Body of pancreas (tissue), 4 donors: ENCODE data around the gene ANKMY1. TPM values are rescaled to one million over a fixed set of nuclear protein-coding genes. Genes with fewer than 3 reads are reported as not detected.

Experiments used
- ATAC-seq: fragments of 150-250 bp; one replicate; pipeline ENCODE4 v1.9.1; 2016
- DNase-seq, 4 donors: peaks; one replicate each; pipeline ENCODE4 v3.0.0-alpha.2; 2019
- H3K27ac ChIP-seq, 4 donors: fragments of 200-600 bp; sonication (generic); 1 replicate in 3 of 4; 2 replicates in 1 of 4; pipeline versions ENCODE4 v1.5.1 to v1.6.1; 2016 to 2019; ENCODE audit warnings: mild to moderate bottlenecking in 1 of 4, mixed read lengths in 1 of 4, moderate library complexity in 1 of 4
- H3K27me3 ChIP-seq, 2 donors: fragments of 200-600 bp; sonication (generic); one replicate each; pipeline ENCODE4 v1.6.0; 2016; ENCODE audit warnings: mild to moderate bottlenecking in 1 of 2
- H3K36me3 ChIP-seq, 2 donors: fragments of 200-600 bp; sonication (generic); replicated peaks in 1 of 2; 2 replicates each; pipeline ENCODE4 v1.5.1; 2016; ENCODE audit warnings: low read depth in 2 of 2; ENCODE audit not compliant: insufficient read depth in 1 of 2
- H3K4me1 ChIP-seq: fragments of 200-600 bp; sonication (generic); one replicate; pipeline ENCODE4 v1.6.0; 2016
- H3K4me3 ChIP-seq, 2 donors: fragments of 200-600 bp; sonication (generic); 1 replicate in 1 of 2; 2 replicates in 1 of 2; pipeline ENCODE4 v1.5.1; 2016 to 2019
- H3K9me3 ChIP-seq, 3 donors: fragments of 200-600 bp; sonication (generic); 1 replicate in 2 of 3; 2 replicates in 1 of 3; pipeline ENCODE4 v1.5.1; 2016
- CTCF ChIP-seq, 7 experiments: fragments of 450-650 bp in 4 of 7; fragments of 200-600 bp in 3 of 7; sonication (generic) in 3 of 7; IDR thresholded peaks; one replicate each; pipeline ENCODE4 v1.5.1; 2016 to 2019; ENCODE audit warnings: antibody characterized with exemption in 7 of 7
- POLR2A ChIP-seq, 3 donors: fragments of 450-650 bp; IDR thresholded peaks; one replicate each; pipeline ENCODE4 v1.6.1; 2016; ENCODE audit warnings: antibody characterized with exemption in 3 of 3, mild to moderate bottlenecking in 2 of 3
- WGBS, 2 donors: methylation state at CpG; one replicate each; pipeline ENCODE4 v1.1.5; 2017; 5-methylcytosine and 5-hydroxymethylcytosine counted together
- intact Hi-C: fragments of 100-400 bp; cut with DNase I; formaldehyde crosslinking; loops from one replicate; pipeline ENCODE4 v1.15.1; 2023
- total RNA-seq, 2 donors: library from RNA; depleted of rRNA; stranded (reverse); fragments of >200 nt; gene quantifications; one replicate each; pipeline ENCODE4 v1.1.0, GENCODE V29; 2016

ANKMY1 gene
- total RNA-seq, 2 donors from 2014 or later = 17.9 to 26.0 TPM

- H3K27ac ChIP-seq = peak overlapping the region in 1 of 4 donors; percentile 73
- DNase-seq (no peak), ATAC-seq (no peak)
- H3K9me3 ChIP-seq = no peaks in the 10 kb centered on the region
- peaks cover 24% of the 10 kb centered on the region for H3K4me1 ChIP-seq
- no peak overlapping the region for H3K4me3 ChIP-seq
- 83% methylated on average over 7 of the region's 9 CpGs; no CpG with 5 or more reads in 1 of the 2 donors for WGBS, 2 donors
- peaks cover 8 to 20% of the 10 kb centered on the region in 2 donors for H3K36me3 ChIP-seq
- intact Hi-C loops = no loop called here
- TF ChIP-seq POLR2A (IDR thresholded peaks at IDR 0.05) = no peak
- no peak for TF ChIP-seq CTCF (IDR thresholded peaks at IDR 0.05)
- H3K27me3 ChIP-seq = no peaks in the 10 kb centered on the region
Measured at GRCh38 chr2:240578110-240578450, 20.3 kb upstream of the ANKMY1 start.

- intact Hi-C loops = no loop called here
- Histone ChIP-seq H3K4me1 (peaks cover 24% of the 10 kb centered on the region), H3K9me3 (no peaks in the 10 kb centered on the region), H3K27ac (no peak overlapping the region), H3K27me3 (no peaks in the 10 kb centered on the region), H3K36me3 (peaks cover 8 to 20% of the 10 kb centered on the region in 2 donors), H3K4me3 (no peak overlapping the region)
- 85% methylated on average over 24 of the region's 26 CpGs; no CpG with 5 or more reads in 1 of the 2 donors for WGBS, 2 donors
- DNase-seq (no peak), ATAC-seq (no peak)
- TF ChIP-seq POLR2A (IDR thresholded peaks at IDR 0.05) (no peak), CTCF (IDR thresholded peaks at IDR 0.05) (no peak)
Measured at GRCh38 chr2:240577281-240578109, 19.7 kb upstream of the ANKMY1 start.

GRCh38 chr2:240576436-240577205 is 18.8 kb upstream of the ANKMY1 start:
- DNase-seq (no peak), ATAC-seq (no peak)
- Histone ChIP-seq H3K27ac (no peak overlapping the region), H3K4me1 (peaks cover 32% of the 10 kb centered on the region), H3K27me3 (no peaks in the 10 kb centered on the region), H3K9me3 (no peaks in the 10 kb centered on the region), H3K36me3 (peaks cover 8 to 20% of the 10 kb centered on the region in 2 donors), H3K4me3 (no peak overlapping the region)
- intact Hi-C loops = no loop called here
- WGBS, 2 donors = 88 to 93% methylated on average over 6 to 22 of the region's 32 CpGs
- TF ChIP-seq POLR2A (IDR thresholded peaks at IDR 0.05) = no peak
- no peak for TF ChIP-seq CTCF (IDR thresholded peaks at IDR 0.05)

GRCh38 chr2:240576036-240576435 is 18.2 kb upstream of the ANKMY1 start:
- H3K9me3 ChIP-seq = no peaks in the 10 kb centered on the region
- H3K27ac ChIP-seq = no peak overlapping the region
- no peak for TF ChIP-seq CTCF (IDR thresholded peaks at IDR 0.05)
- no peak for TF ChIP-seq POLR2A (IDR thresholded peaks at IDR 0.05)
- H3K4me1 ChIP-seq = peaks cover 38% of the 10 kb centered on the region
- H3K27me3 ChIP-seq = no peaks in the 10 kb centered on the region
- no peak for ATAC-seq
- no peak for DNase-seq
- H3K4me3 ChIP-seq = no peak overlapping the region
- peaks cover 8 to 20% of the 10 kb centered on the region in 2 donors for H3K36me3 ChIP-seq
- intact Hi-C loops = no loop called here
- 81 to 94% methylated on average over 6 of the region's 6 CpGs for WGBS, 2 donors
